Measurements from ENCODE around the gene DLL4.
"Not testable (repeated sequence)": the region's sequence is repeated elsewhere in the genome, so short reads cannot be mapped to it uniquely, and the experiment has no call there.

The DLL4 gene

GRCh38 chr15:40941528-40942336, 12.6 kb downstream of the DLL4 start:
- DNase-seq (ENCODE audit: low spot score) = peak; percentile 88

GRCh38 chr15:40942337-40942854, 13.3 kb downstream of the DLL4 start:
- DNase-seq (ENCODE audit: low spot score) = no peak

- no peak for DNase-seq (ENCODE audit: low spot score)
Measured at GRCh38 chr15:40942878-40943277, 13.7 kb downstream of the DLL4 start.

- no peak for DNase-seq (ENCODE audit: low spot score)
Measured at GRCh38 chr15:40943764-40944365, 14.7 kb downstream of the DLL4 start.

- DNase-seq (ENCODE audit: low spot score) = no peak
Measured at GRCh38 chr15:40944510-40945296, 15.6 kb downstream of the DLL4 start.

- no peak for DNase-seq (ENCODE audit: low spot score)
Measured at GRCh38 chr15:40948706-40949473, 19.8 kb downstream of the DLL4 start.

GRCh38 chr15:40949756-40950207, 20.6 kb downstream of the DLL4 start:
- no peak for DNase-seq (ENCODE audit: low spot score)

- DNase-seq (ENCODE audit: low spot score) = no peak
Measured at GRCh38 chr15:40951764-40952163, 22.6 kb downstream of the DLL4 start.

- no peak for DNase-seq (ENCODE audit: low spot score)
Measured at GRCh38 chr15:40952301-40952900, 23.3 kb downstream of the DLL4 start.

- DNase-seq (ENCODE audit: low spot score) = peak; percentile 100
Measured at GRCh38 chr15:40952901-40953712, 24.0 kb downstream of the DLL4 start, which contains the start of gene CHAC1. CHAC1 (plus strand) TSS chr15:40953471; CDS start chr15:40953584, 113 bp downstream.

GRCh38 chr15:40953713-40954074, 24.6 kb downstream of the DLL4 start:
- no peak for DNase-seq (ENCODE audit: low spot score)

GRCh38 chr15:40954158-40954848, 25.2 kb downstream of the DLL4 start:
- DNase-seq (ENCODE audit: low spot score) = not testable (repeated sequence)

- DNase-seq (ENCODE audit: low spot score) = no peak
Measured at GRCh38 chr15:40955141-40955903, 26.2 kb downstream of the DLL4 start.

GRCh38 chr15:40955930-40956540, 26.9 kb downstream of the DLL4 start:
- no peak for DNase-seq (ENCODE audit: low spot score)

GRCh38 chr15:40956541-40956982, 27.4 kb downstream of the DLL4 start:
- no peak for DNase-seq (ENCODE audit: low spot score)

- no peak for DNase-seq (ENCODE audit: low spot score)
Measured at GRCh38 chr15:40957041-40957555, 28.0 kb downstream of the DLL4 start.

- no peak for DNase-seq (ENCODE audit: low spot score)
Measured at GRCh38 chr15:40957581-40958051, 28.5 kb downstream of the DLL4 start.

- no peak for DNase-seq (ENCODE audit: low spot score)
Measured at GRCh38 chr15:40958146-40958545, 29.0 kb downstream of the DLL4 start.
